Endothelial cell of umbilical vein (primary cell): ENCODE data around the gene C6orf132. TPM values are rescaled to one million over a fixed set of nuclear protein-coding genes. Genes with fewer than 3 reads are reported as not detected.

Source experiments
- BruUV-seq: library from RNA; stranded (reverse); fragments of 400-500 nt; replicated peaks from 2 replicates; lab custom pipeline; 2021; lab: Mats Ljungman, UMichigan
- CTCF ChIA-PET: fragments of 300-600, 350-600 bp; sonication (Branson Sonifier 250); formaldehyde crosslinking; loops from one replicate; lab custom pipeline; 2021; ENCODE audit warnings: antibody characterized with exemption, inconsistent platforms; lab: Charles Lee
- POLR2A ChIA-PET: fragments of 300-600, 350-600 bp; sonication (Branson Sonifier 250); formaldehyde crosslinking; loops from one replicate; lab custom pipeline; 2021; ENCODE audit warnings: antibody characterized with exemption, inconsistent platforms; lab: Charles Lee
- DNase-seq: peaks from one replicate; pipeline ENCODE4 v3.0.0-alpha.2; 2011; ENCODE audit warnings: low read depth, low spot score
- FAIRE-seq: peaks from 2 replicates; lab custom pipeline; 2011; peaks lifted over from hg19 to GRCh38; lab: Jason Lieb, UNC
- H2AFZ ChIP-seq: 2 replicates; pipeline ENCODE4 v1.6.0; 2012; ENCODE audit warnings: low read depth, low read length, control low read depth, inconsistent platforms
- H3K27ac ChIP-seq: 2 replicates; pipeline ENCODE4 v1.5.1; 2011; ENCODE audit warnings: low read depth, mild to moderate bottlenecking, control low read depth, low read length, moderate library complexity; ENCODE audit not compliant: insufficient read depth
- H3K27me3 ChIP-seq, 2 experiments: 2 replicates each; pipeline versions ENCODE4 v1.6.0 to v1.6.1; 2011; ENCODE audit warnings: low read length in 2 of 2, mixed read lengths in 1 of 2; ENCODE audit not compliant: control insufficient read depth in 2 of 2, insufficient read depth in 2 of 2
- H3K36me3 ChIP-seq, 2 experiments: 2 replicates in 1 of 2; 3 replicates in 1 of 2; pipeline ENCODE4 v1.5.1; 2011; ENCODE audit warnings: low read length in 2 of 2, mild to moderate bottlenecking in 1 of 2, moderate library complexity in 1 of 2; ENCODE audit not compliant: control insufficient read depth in 2 of 2, insufficient read depth in 2 of 2; ENCODE audit errors: extremely low read depth in 1 of 2
- H3K4me1 ChIP-seq: 3 replicates; pipeline ENCODE4 v1.5.1; 2011; ENCODE audit warnings: mild to moderate bottlenecking, low read length; ENCODE audit not compliant: control insufficient read depth, insufficient read depth; ENCODE audit errors: extremely low read depth
- H3K4me2 ChIP-seq: 2 replicates; pipeline ENCODE4 v1.6.1; 2011; ENCODE audit warnings: low read length, control low read depth, mixed read lengths; ENCODE audit not compliant: insufficient read depth
- H3K4me3 ChIP-seq, 3 experiments: fragments of 200-600 bp in 1 of 3; sonication (generic), shearing (Covaris generic) in 1 of 3; replicated peaks in 1 of 3; 2 replicates each; pipeline ENCODE4 v1.5.1; 2011 to 2016; ENCODE audit warnings: control low read depth in 3 of 3, low read length in 3 of 3, mild to moderate bottlenecking in 2 of 3, inconsistent platforms in 1 of 3, low read depth in 1 of 3, moderate library complexity in 1 of 3; ENCODE audit not compliant: insufficient read depth in 1 of 3
- H3K79me2 ChIP-seq: 2 replicates; pipeline ENCODE4 v1.6.0; 2012; ENCODE audit warnings: low read length, inconsistent platforms; ENCODE audit not compliant: control insufficient read depth, insufficient read depth
- H3K9ac ChIP-seq: replicated peaks from 2 replicates; pipeline ENCODE3; 2011; ENCODE audit warnings: low read length, control low read depth; ENCODE audit not compliant: insufficient read depth; ENCODE audit errors: extremely low read depth
- H3K9me1 ChIP-seq: replicated peaks from 3 replicates; pipeline ENCODE4 v1.6.0; 2011; ENCODE audit warnings: mild to moderate bottlenecking, low read length; ENCODE audit not compliant: control insufficient read depth, insufficient read depth; ENCODE audit errors: extremely low read depth
- H3K9me3 ChIP-seq: replicated peaks from 2 replicates; pipeline ENCODE4 v1.5.1; 2012; ENCODE audit warnings: low read length, inconsistent platforms; ENCODE audit not compliant: control insufficient read depth, insufficient read depth
- H4K20me1 ChIP-seq: replicated peaks from 2 replicates; pipeline ENCODE3; 2011; ENCODE audit warnings: mild to moderate bottlenecking, low read length; ENCODE audit not compliant: control insufficient read depth, insufficient read depth; ENCODE audit errors: extremely low read depth
- EZH2 ChIP-seq: IDR thresholded peaks from 2 replicates; pipeline ENCODE4 v1.6.1; 2012; ENCODE audit warnings: borderline replicate concordance, low read depth, mild to moderate bottlenecking, moderate library complexity, low read length, inconsistent platforms; ENCODE audit not compliant: severe bottlenecking
- FOS ChIP-seq: IDR thresholded peaks from 2 replicates; pipeline ENCODE4 v1.6.1; 2011; ENCODE audit warnings: mild to moderate bottlenecking, low read length, moderate library complexity, borderline replicate concordance; ENCODE audit not compliant: insufficient read depth
- GATA2 ChIP-seq: IDR thresholded peaks from 2 replicates; pipeline ENCODE4 v1.7.0; 2011; ENCODE audit warnings: low read depth, mild to moderate bottlenecking, moderate library complexity, mixed read lengths, low read length; ENCODE audit not compliant: insufficient read length, insufficient read depth
- JUN ChIP-seq: IDR thresholded peaks from 2 replicates; pipeline ENCODE4 v1.6.1; 2011; ENCODE audit warnings: borderline replicate concordance, low read depth; ENCODE audit not compliant: insufficient read length, insufficient read depth
- MYC ChIP-seq: IDR thresholded peaks from one replicate; pipeline ENCODE4 v1.6.1; 2011; ENCODE audit warnings: mild to moderate bottlenecking, low read depth, low read length
- POLR2A ChIP-seq: IDR thresholded peaks from 2 replicates; pipeline ENCODE4 v1.6.1; 2012; ENCODE audit warnings: low read depth, mild to moderate bottlenecking, control low read depth, low read length
- POLR2AphosphoS5 ChIP-seq: IDR thresholded peaks from 2 replicates; pipeline ENCODE4 v1.6.1; 2012; ENCODE audit warnings: low read depth, mild to moderate bottlenecking, control low read depth, low read length, moderate library complexity; ENCODE audit not compliant: insufficient read depth
- dilution Hi-C: fragments of 300-500 bp; cut with MboI; formaldehyde crosslinking; loops from one replicate; pipeline ENCODE4 v1.15.0; 2019; ENCODE audit warnings: low sequenced_read_pairs; ENCODE audit not compliant: extremely low pct_ligation_motif_present
- intact Hi-C: fragments of 100-400 bp; cut with micrococcal nuclease; formaldehyde crosslinking; loops from one replicate; pipeline ENCODE4 v1.10.0; 2022
- polyA plus RNA-seq, 4 experiments: library from polyadenylated mRNA; depleted of rRNA in 3 of 4; stranded (reverse) in 3 of 4; unstranded in 1 of 4; fragments of >200 nt; gene quantifications; 2 replicates each; pipeline versions ENCODE4 v1.2.1 to v1.2.3, GENCODE V29; 2011 to 2012; ENCODE audit warnings: missing spikeins in 1 of 4
- total RNA-seq: library from RNA; stranded (reverse); gene quantifications from 2 replicates; pipeline ENCODE4 v1.2.3, GENCODE V29; 2021
- TF ChIP-seq, protein P1 (sequence below): IDR thresholded peaks from 2 replicates; pipeline ENCODE4 v1.6.1; 2011; ENCODE audit not compliant: insufficient read depth, insufficient read length
- TF ChIP-seq, protein P2 (sequence below), 2 donors: IDR thresholded peaks; 1 replicate in 1 of 2; 2 replicates in 1 of 2; pipeline ENCODE4 v1.5.1; 2011; ENCODE audit warnings: low read length in 2 of 2, mild to moderate bottlenecking in 2 of 2, moderate library complexity in 2 of 2, control low read depth in 1 of 2, inconsistent platforms in 1 of 2, low read depth in 1 of 2; ENCODE audit not compliant: insufficient read depth in 1 of 2; ENCODE audit errors: extremely low read depth in 1 of 2

C6orf132 gene
- total and polyA plus RNA-seq, 2 donors (not counting 3 experiments of a cell fraction or from before 2014, with no cell fraction given) = 0.15 to 0.71 TPM

DNA sequence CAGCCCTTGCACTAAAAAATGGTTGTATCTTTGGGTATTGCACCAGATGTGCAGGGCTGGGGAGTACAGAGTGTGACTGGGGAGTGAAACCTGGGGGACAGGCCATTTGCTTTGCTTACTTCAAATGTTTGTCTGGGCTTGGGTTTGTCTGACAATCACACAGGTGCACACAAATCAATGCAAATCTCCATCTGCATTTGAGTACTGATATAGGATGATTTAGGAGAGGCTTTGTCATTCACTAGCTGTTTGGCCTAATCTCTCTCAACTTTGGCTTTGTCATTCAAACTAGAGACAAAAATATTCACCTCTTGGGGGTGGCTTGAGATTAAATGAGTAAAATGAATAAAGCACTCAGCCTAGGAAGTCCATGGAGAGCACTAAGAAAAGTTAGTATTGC, 34.6 kb upstream of the C6orf132 start:
- ChIA-PET POLR2A (no interaction called here), CTCF (interaction anchor here (1.4 to 2.9 kb wide), 4 partner anchors 11 to 371 kb away, joined by 7 to 11 read pairs (median 10); no protein-coding TSS in a partner anchor)
- H3K36me3 ChIP-seq = no peaks in the 10 kb centered on the region
- FAIRE-seq (no peak), DNase-seq (no peak)
- BruUV-seq = no TSS peak
- no peak overlapping the region for H3K27ac ChIP-seq
- H3K9me1 ChIP-seq = no peaks in the 10 kb centered on the region
- no peak overlapping the region for H3K9ac ChIP-seq
- no peaks in the 10 kb centered on the region for H3K4me1 ChIP-seq
- H3K4me3 ChIP-seq = no peak overlapping the region
- intact Hi-C loops = no loop called here
- H3K27me3 ChIP-seq = peaks cover 2 to 6% of the 10 kb centered on the region in 2 experiments
- no peak overlapping the region for H2AFZ ChIP-seq
- no peak overlapping the region for H3K4me2 ChIP-seq
- no peaks in the 10 kb centered on the region for H4K20me1 ChIP-seq
- no peak for TF ChIP-seq POLR2AphosphoS5
- TF ChIP-seq, protein P1, sequence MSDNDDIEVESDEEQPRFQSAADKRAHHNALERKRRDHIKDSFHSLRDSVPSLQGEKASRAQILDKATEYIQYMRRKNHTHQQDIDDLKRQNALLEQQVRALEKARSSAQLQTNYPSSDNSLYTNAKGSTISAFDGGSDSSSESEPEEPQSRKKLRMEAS = no peak
- no peak for TF ChIP-seq EZH2
- no peak for TF ChIP-seq POLR2A
- no peak for TF ChIP-seq FOS
- TF ChIP-seq MYC = no peak
- TF ChIP-seq, protein P2, sequence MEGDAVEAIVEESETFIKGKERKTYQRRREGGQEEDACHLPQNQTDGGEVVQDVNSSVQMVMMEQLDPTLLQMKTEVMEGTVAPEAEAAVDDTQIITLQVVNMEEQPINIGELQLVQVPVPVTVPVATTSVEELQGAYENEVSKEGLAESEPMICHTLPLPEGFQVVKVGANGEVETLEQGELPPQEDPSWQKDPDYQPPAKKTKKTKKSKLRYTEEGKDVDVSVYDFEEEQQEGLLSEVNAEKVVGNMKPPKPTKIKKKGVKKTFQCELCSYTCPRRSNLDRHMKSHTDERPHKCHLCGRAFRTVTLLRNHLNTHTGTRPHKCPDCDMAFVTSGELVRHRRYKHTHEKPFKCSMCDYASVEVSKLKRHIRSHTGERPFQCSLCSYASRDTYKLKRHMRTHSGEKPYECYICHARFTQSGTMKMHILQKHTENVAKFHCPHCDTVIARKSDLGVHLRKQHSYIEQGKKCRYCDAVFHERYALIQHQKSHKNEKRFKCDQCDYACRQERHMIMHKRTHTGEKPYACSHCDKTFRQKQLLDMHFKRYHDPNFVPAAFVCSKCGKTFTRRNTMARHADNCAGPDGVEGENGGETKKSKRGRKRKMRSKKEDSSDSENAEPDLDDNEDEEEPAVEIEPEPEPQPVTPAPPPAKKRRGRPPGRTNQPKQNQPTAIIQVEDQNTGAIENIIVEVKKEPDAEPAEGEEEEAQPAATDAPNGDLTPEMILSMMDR (IDR thresholded peaks at IDR 0.05; ENCODE audit: extremely low read depth in 1 of 2, insufficient read depth in 1 of 2, low read depth in 1 of 2, low read length in 2 of 2) = no peak
- no peak for TF ChIP-seq JUN
- TF ChIP-seq GATA2 = no peak
- dilution Hi-C loops = no loop called here
- H3K9me3 ChIP-seq = no peaks in the 10 kb centered on the region
- H3K79me2 ChIP-seq = no peaks in the 10 kb centered on the region
